Prostate gland (tissue), 2 donors: ENCODE data around the gene NUDT5. TPM values are rescaled to one million over a fixed set of nuclear protein-coding genes. Genes with fewer than 3 reads are reported as not detected.

Experiments
- DNase-seq: peaks from one replicate; pipeline ENCODE4 v3.0.0-alpha.2; 2019; ENCODE audit warnings: low spot score
- H3K27ac ChIP-seq, 2 donors: fragments of 200-600 bp; sonication (generic); 2 replicates each; pipeline ENCODE4 v1.5.1; 2017 to 2019
- H3K27me3 ChIP-seq: fragments of 200-600 bp; sonication (generic); replicated peaks from 2 replicates; pipeline ENCODE4 v1.5.1; 2019; ENCODE audit not compliant: insufficient read depth
- H3K36me3 ChIP-seq, 2 donors: fragments of 200-600 bp; sonication (generic); 1 replicate in 1 of 2; 2 replicates in 1 of 2; pipeline versions ENCODE4 v1.5.1 to v1.8.1; 2017 to 2019
- H3K4me1 ChIP-seq: fragments of 200-600 bp; sonication (generic); replicated peaks from 2 replicates; pipeline ENCODE4 v1.5.1; 2019
- H3K4me3 ChIP-seq, 2 donors: fragments of 200-600 bp; sonication (generic); 2 replicates each; pipeline ENCODE4 v1.5.1; 2017 to 2019
- H3K9me3 ChIP-seq: fragments of 200-600 bp; sonication (generic); 2 replicates; pipeline ENCODE4 v1.5.1; 2017
- CTCF ChIP-seq, 4 experiments: fragments of 200-600 bp in 2 of 4; fragments of 450-650 bp in 2 of 4; sonication (generic) in 2 of 4; IDR thresholded peaks; 1 replicate in 3 of 4; 2 replicates in 1 of 4; pipeline ENCODE4 v1.5.1; 2016 to 2019; ENCODE audit warnings: antibody characterized with exemption in 4 of 4, mild to moderate bottlenecking in 2 of 4, moderate library complexity in 2 of 4
- POLR2A ChIP-seq: fragments of 450-650 bp; IDR thresholded peaks from one replicate; pipeline ENCODE4 v1.6.1; 2016; ENCODE audit warnings: antibody characterized with exemption, mild to moderate bottlenecking
- POLR2AphosphoS5 ChIP-seq: sonication (generic); formaldehyde crosslinking; IDR thresholded peaks from one replicate; pipeline ENCODE4 v1.6.1; 2017; ENCODE audit warnings: antibody characterized with exemption
- WGBS: methylation state at CpG from one replicate; pipeline ENCODE4 v1.1.5; 2018; 5-methylcytosine and 5-hydroxymethylcytosine counted together
- intact Hi-C: fragments of 100-400 bp; cut with DNase I; formaldehyde crosslinking; loops from one replicate; pipeline ENCODE4 v1.14.2; 2022
- total RNA-seq, 2 donors: library from RNA; depleted of rRNA; stranded (reverse); fragments of >200 nt; gene quantifications; one replicate each; pipeline ENCODE4 v1.1.0, GENCODE V29; 2016

The NUDT5 gene
- total RNA-seq, 2 donors from 2014 or later: 32.6 to 35.8 TPM

DNA sequence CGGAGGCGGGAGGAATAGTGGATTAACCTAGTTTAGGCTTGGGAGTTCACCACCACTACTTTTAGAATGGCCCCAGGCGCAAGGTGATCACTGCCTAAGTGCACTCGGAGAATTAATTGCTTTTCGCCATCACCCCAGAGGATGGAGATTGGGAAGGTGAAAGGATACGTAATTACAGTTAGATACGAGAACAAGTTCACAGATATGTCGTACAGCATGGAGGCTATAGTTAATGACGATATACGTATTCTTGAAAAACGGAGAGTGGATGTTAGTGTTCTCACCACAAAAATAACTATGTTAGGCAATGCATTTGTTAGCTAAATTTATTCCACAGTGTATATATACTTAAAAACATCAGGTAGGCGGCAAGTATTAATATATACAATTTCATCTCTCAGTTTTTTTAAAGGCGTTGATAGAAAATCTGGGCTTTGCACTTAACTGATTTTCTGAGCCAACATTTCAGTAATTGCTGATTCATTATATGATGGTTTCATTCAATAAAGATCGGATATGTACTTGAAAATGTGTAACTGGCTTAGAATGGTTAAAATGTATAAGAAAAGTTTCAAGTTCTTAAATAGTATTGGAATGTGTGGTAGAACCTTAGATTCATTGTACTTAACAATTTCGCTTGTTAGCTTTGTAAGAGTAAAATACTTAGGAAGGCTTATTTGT lies 980 bp upstream of the NUDT5 start:
- Histone ChIP-seq H3K9me3 (no peaks in the 10 kb centered on the region), H3K4me1 (peaks cover 3% of the 10 kb centered on the region), H3K4me3 (peak overlapping the region; percentile 70 to 84), H3K27me3 (no peaks in the 10 kb centered on the region), H3K27ac (peak overlapping the region; percentile 92), H3K36me3 (no peaks in the 10 kb centered on the region)
- intact Hi-C loops: no loop called here
- 11% methylated on average over 15 of the region's 15 CpGs for WGBS
- DNase-seq: no peak
- TF ChIP-seq POLR2A: no peak
- TF ChIP-seq POLR2AphosphoS5: no peak
- no peak for TF ChIP-seq CTCF (IDR thresholded peaks at IDR 0.05)

DNA sequence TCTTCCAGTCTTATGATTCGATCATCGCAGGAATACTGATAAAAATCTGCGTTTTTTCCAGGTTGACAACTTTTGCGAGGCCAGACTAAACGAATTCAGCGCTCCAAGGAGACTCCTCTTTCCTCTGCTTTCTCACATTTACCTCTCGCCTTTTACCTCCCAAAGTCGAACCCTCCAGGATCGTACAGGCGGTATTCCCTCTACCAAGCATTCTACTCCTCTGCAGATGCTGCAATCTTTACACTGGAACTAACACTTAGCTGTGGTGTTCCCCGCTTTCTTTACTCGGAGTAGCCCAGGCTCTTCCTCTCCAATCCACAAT lies 449 bp downstream of the NUDT5 start:
- WGBS: under 1% methylated on average over 12 of the region's 12 CpGs
- peaks cover 3% of the 10 kb centered on the region for H3K4me1 ChIP-seq
- TF ChIP-seq POLR2AphosphoS5 (no peak), POLR2A (no peak), CTCF (IDR thresholded peaks at IDR 0.05) (no peak)

GRCh38 chr10:12194752-12195271 lies 879 bp downstream of the NUDT5 start:
- 3% methylated on average over 27 of the region's 27 CpGs for WGBS
- no peaks in the 10 kb centered on the region for H3K27me3 ChIP-seq
- H3K4me3 ChIP-seq: peak overlapping the region; percentile 70 to 84
- DNase-seq: peak; percentile 28
- H3K27ac ChIP-seq: peak overlapping the region; percentile 92
- intact Hi-C loops: no loop called here
- H3K4me1 ChIP-seq: peaks cover 3% of the 10 kb centered on the region
- H3K36me3 ChIP-seq: no peaks in the 10 kb centered on the region
- H3K9me3 ChIP-seq: no peaks in the 10 kb centered on the region
- no peak for TF ChIP-seq POLR2AphosphoS5
- TF ChIP-seq POLR2A: no peak
- TF ChIP-seq CTCF (IDR thresholded peaks at IDR 0.05): no peak

More for the DNA sequence above, 449 bp downstream of the NUDT5 start:
- peak overlapping the region; percentile 70 to 84 for H3K4me3 ChIP-seq
- no peaks in the 10 kb centered on the region for H3K27me3 ChIP-seq
- peak overlapping the region; percentile 92 for H3K27ac ChIP-seq
- intact Hi-C loops: no loop called here
- H3K9me3 ChIP-seq: no peaks in the 10 kb centered on the region
- no peak for DNase-seq
- no peaks in the 10 kb centered on the region for H3K36me3 ChIP-seq

DNA sequence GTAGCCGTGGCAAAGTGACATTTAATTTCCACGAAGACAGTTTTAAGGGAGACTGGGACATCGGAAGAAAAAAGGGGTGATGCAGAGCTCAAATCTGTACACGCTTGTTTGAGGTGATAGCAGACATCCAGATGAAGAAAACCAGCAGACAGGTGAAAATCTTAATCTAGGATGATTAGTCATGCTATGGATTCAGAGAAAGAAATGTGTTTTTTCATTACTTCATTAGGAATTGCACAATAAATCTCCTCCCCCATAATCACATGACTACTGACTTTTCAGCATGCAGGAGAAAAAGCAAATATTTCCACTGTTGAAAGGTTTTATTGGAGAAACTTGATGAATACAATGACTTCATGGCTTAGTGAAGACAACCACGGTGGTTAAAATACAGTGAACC lies 2.5 kb downstream of the NUDT5 start:
- intact Hi-C loops: no loop called here
- H3K9me3 ChIP-seq: no peaks in the 10 kb centered on the region
- 66% methylated on average over 5 of the region's 5 CpGs for WGBS
- no peak for DNase-seq
- H3K36me3 ChIP-seq: no peaks in the 10 kb centered on the region
- peaks cover 3% of the 10 kb centered on the region for H3K4me1 ChIP-seq
- H3K27me3 ChIP-seq: no peaks in the 10 kb centered on the region
- H3K4me3 ChIP-seq: no peak overlapping the region
- no peak overlapping the region for H3K27ac ChIP-seq
- no peak for TF ChIP-seq POLR2A
- TF ChIP-seq POLR2AphosphoS5: no peak
- no peak for TF ChIP-seq CTCF (IDR thresholded peaks at IDR 0.05)

DNA sequence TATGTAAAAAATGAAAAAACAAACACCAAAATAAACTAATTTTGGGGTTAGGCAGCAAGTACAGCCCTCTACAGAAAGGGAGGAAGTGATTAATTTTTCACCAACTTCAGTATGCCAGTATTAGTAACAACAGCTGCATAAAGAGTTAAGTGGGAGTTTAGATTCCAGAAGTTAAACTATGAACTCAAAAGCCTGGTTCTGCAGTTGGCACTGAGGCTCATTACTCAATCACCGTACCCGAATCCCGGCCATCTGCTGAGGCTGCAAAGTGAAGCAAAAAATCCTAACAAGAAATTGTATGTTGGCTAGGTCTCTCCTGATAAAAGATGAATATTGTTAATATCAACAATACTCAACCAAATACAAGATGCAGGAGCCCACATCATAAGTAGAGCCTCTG lies 4.0 kb downstream of the NUDT5 start:
- no peak for TF ChIP-seq POLR2AphosphoS5
- TF ChIP-seq CTCF (IDR thresholded peaks at IDR 0.05): no peak
- TF ChIP-seq POLR2A: no peak

More for the DNA sequence above, 4.0 kb downstream of the NUDT5 start:
- H3K27me3 ChIP-seq: no peaks in the 10 kb centered on the region
- H3K36me3 ChIP-seq: no peaks in the 10 kb centered on the region
- H3K4me3 ChIP-seq: no peak overlapping the region
- no peaks in the 10 kb centered on the region for H3K4me1 ChIP-seq
- H3K27ac ChIP-seq: no peak overlapping the region
- no peaks in the 10 kb centered on the region for H3K9me3 ChIP-seq
- intact Hi-C loops: no loop called here
- no peak for DNase-seq
- 67% methylated on average over 3 of the region's 3 CpGs for WGBS
